Retinal pigment epithelial cell (primary cell): Measurements from ENCODE around the gene CCNT2.
"Not testable (repeated sequence)": the region's sequence is repeated elsewhere in the genome, so short reads cannot be mapped to it uniquely, and the experiment has no call there.

ENCODE experiments used
- DNase-seq: peaks from one replicate; pipeline ENCODE4 v3.0.0-alpha.2; 2010; ENCODE audit warnings: low read depth
- H3K4me3 ChIP-seq: 2 replicates; pipeline ENCODE4 v1.5.1; 2011; ENCODE audit warnings: mild to moderate bottlenecking, low read length, control low read depth, moderate library complexity
- CTCF ChIP-seq: conservative IDR thresholded peaks from 2 replicates; pipeline ENCODE4 v1.5.1; 2011; ENCODE audit warnings: low read depth, low read length, control low read depth, inconsistent platforms

The CCNT2 gene

GRCh38 chr2:134950886-134951285 is 32.3 kb downstream of the CCNT2 start:
- no peak overlapping the region for H3K4me3 ChIP-seq
- DNase-seq: no peak
- no peak for TF ChIP-seq CTCF

GRCh38 chr2:134952608-134953007 is 34.0 kb downstream of the CCNT2 start:
- H3K4me3 ChIP-seq: no peak overlapping the region
- no peak for TF ChIP-seq CTCF
- DNase-seq: no peak

- no peak overlapping the region for H3K4me3 ChIP-seq
- TF ChIP-seq CTCF: no peak
Measured at GRCh38 chr2:134954065-134954464, 35.4 kb downstream of the CCNT2 start.

GRCh38 chr2:134955744-134956143 is 37.1 kb downstream of the CCNT2 start:
- no peak for TF ChIP-seq CTCF
- H3K4me3 ChIP-seq: no peak overlapping the region
- DNase-seq: no peak

More at GRCh38 chr2:134954065-134954464, 35.4 kb downstream of the CCNT2 start:
- no peak for DNase-seq

GRCh38 chr2:134957477-134957876 is 38.9 kb downstream of the CCNT2 start:
- DNase-seq: no peak
- H3K4me3 ChIP-seq: no peak overlapping the region
- no peak for TF ChIP-seq CTCF

GRCh38 chr2:134967166-134967565 is 48.5 kb downstream of the CCNT2 start:
- DNase-seq, H3K4me3 ChIP-seq: not testable (repeated sequence)

GRCh38 chr2:134973241-134974138 is 54.9 kb downstream of the CCNT2 start:
- TF ChIP-seq CTCF: no peak
- H3K4me3 ChIP-seq: no peak overlapping the region
- no peak for DNase-seq
